COLO829 (cell line): ENCODE measurements around the gene DCBLD2.

Experiments
- DNase-seq: peaks from one replicate; pipeline ENCODE4 v3.0.0; 2012; ENCODE audit warnings: low spot score

The DCBLD2 gene

GRCh38 chr3:98766924-98767323 is 134.6 kb downstream of the DCBLD2 start:
- DNase-seq, result no peak

GRCh38 chr3:98765721-98766120 is 135.8 kb downstream of the DCBLD2 start:
- no peak for DNase-seq

- no peak for DNase-seq
Measured at GRCh38 chr3:98764472-98764884, 137.0 kb downstream of the DCBLD2 start.

- no peak for DNase-seq
Measured at GRCh38 chr3:98763819-98764418, 137.6 kb downstream of the DCBLD2 start.

GRCh38 chr3:98763076-98763475 is 138.4 kb downstream of the DCBLD2 start, which contains the start of gene ST3GAL6:
Gene ST3GAL6, plus strand, starts transcription at chr3:98763340. Its CDS starts 5,101 bp downstream, at chr3:98768441.
- DNase-seq, result no peak

GRCh38 chr3:98761643-98762229 is 139.8 kb downstream of the DCBLD2 start:
- DNase-seq, result no peak

- DNase-seq, result no peak
Measured at GRCh38 chr3:98759629-98760028, 141.9 kb downstream of the DCBLD2 start.

GRCh38 chr3:98755601-98756000 is 145.9 kb downstream of the DCBLD2 start:
- DNase-seq, result no peak

- DNase-seq, result no peak
Measured at GRCh38 chr3:98754483-98754882, 147.0 kb downstream of the DCBLD2 start.

- DNase-seq, result no peak
Measured at GRCh38 chr3:98750276-98750919, 151.1 kb downstream of the DCBLD2 start.

GRCh38 chr3:98746882-98747281 is 154.6 kb downstream of the DCBLD2 start:
- no peak for DNase-seq

GRCh38 chr3:98746122-98746521 is 155.4 kb downstream of the DCBLD2 start:
- DNase-seq, result no peak
